Measurements from ENCODE around the gene LHFPL3. TPM values are rescaled to one million over a fixed set of nuclear protein-coding genes. Genes with fewer than 3 reads are reported as not detected.

The LHFPL3 gene
- total RNA-seq, 1 experiment from 2014 or later, result not detected

DNA sequence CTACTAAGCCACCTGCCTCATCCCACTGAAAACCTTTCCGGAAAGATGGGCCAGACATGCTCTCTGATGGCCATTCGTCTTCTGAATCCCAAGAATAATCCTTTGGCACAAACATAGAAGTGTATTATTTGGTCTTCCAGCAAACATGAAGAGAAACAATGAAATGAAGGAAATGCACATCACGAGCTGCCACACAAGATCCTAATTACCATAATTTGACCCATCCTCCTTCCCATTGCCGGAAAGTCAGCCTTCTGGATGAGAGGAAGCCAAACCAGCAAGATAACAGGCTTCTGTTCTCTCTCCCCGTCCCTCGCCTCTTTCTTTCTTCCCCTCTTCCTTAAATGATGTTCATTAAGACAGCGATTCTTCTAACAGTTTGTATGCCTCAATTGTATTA, 466.7 kb downstream of the LHFPL3 start:
- Histone ChIP-seq H3K4me1 (ENCODE audit: insufficient read depth, low read length, poor library complexity, severe bottlenecking) (no peaks in the 10 kb centered on the region), H3K27ac (ENCODE audit: low read depth, low read length, poor library complexity, severe bottlenecking) (no peak overlapping the region), H3K36me3 (ENCODE audit: insufficient read depth, low read length, poor library complexity, severe bottlenecking) (no peaks in the 10 kb centered on the region), H3K4me3 (ENCODE audit: low read depth, low read length, poor library complexity, severe bottlenecking) (no peak overlapping the region), H3K27me3 (replicated peaks; ENCODE audit: insufficient read depth, low read depth, low read length, poor library complexity) (peaks cover 60% of the 10 kb centered on the region), H3K9me3 (ENCODE audit: low read depth, low read length, poor library complexity, severe bottlenecking) (no peaks in the 10 kb centered on the region)
- intact Hi-C loops (cut with micrococcal nuclease; ENCODE audit: unreplicated experiment), result no loop called here
- TF ChIP-seq, protein P1, sequence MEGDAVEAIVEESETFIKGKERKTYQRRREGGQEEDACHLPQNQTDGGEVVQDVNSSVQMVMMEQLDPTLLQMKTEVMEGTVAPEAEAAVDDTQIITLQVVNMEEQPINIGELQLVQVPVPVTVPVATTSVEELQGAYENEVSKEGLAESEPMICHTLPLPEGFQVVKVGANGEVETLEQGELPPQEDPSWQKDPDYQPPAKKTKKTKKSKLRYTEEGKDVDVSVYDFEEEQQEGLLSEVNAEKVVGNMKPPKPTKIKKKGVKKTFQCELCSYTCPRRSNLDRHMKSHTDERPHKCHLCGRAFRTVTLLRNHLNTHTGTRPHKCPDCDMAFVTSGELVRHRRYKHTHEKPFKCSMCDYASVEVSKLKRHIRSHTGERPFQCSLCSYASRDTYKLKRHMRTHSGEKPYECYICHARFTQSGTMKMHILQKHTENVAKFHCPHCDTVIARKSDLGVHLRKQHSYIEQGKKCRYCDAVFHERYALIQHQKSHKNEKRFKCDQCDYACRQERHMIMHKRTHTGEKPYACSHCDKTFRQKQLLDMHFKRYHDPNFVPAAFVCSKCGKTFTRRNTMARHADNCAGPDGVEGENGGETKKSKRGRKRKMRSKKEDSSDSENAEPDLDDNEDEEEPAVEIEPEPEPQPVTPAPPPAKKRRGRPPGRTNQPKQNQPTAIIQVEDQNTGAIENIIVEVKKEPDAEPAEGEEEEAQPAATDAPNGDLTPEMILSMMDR (conservative IDR thresholded peaks at IDR 0.05; ENCODE audit: low read depth, low read length), result no peak
- TF ChIP-seq EZH2 (IDR thresholded peaks at IDR 0.05; ENCODE audit: borderline replicate concordance, low read depth, low read length, poor library complexity, severe bottlenecking), result no peak
- POLR2A ChIA-PET (ENCODE audit: low non-redundant PET), result no interaction called here
- CTCF ChIA-PET, result no interaction called here
- DNase-seq (ENCODE audit: low spot score), result no peak
- no TSS peak for BruUV-seq (replicated peaks)

DNA sequence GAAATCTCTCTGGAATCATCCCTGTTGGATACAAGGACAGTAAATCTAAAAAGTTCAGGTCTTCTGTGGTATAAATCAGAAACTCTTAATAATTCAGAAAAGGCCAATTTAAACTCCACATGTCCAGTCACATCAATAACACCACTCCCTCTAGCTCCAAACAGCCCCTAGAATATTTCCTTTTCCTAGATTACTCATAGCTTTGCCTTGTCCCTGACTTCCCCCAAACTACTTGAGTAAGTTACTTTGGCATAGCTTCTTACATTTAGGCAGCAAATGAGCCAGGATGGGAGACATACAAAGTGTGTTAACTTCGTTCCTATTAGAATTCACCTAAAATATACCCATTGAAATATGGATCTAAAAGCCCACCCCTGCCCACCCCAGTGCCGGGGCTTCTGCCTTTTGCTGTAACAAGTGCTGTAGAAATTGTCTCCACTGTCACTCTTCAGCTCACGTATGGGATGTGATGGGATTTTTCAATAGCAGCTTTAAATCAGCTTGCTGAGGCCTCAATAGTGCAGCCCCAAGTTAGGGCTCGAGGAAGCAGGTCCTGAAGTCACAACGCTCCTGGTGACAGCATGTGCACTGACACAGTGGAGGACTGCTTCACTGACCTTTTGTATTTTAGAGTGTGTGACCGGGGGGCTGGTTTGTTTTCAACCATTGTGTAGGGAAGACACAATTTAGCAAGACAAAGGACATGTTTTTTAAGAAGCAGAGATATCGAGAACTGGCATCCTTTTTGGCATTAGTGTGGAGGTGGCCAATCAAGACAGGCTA, 467.4 kb downstream of the LHFPL3 start:
- intact Hi-C loops (cut with micrococcal nuclease; ENCODE audit: unreplicated experiment), result no loop called here
- Histone ChIP-seq H3K36me3 (ENCODE audit: insufficient read depth, low read length, poor library complexity, severe bottlenecking) (no peaks in the 10 kb centered on the region), H3K9me3 (ENCODE audit: low read depth, low read length, poor library complexity, severe bottlenecking) (no peaks in the 10 kb centered on the region), H3K4me3 (ENCODE audit: low read depth, low read length, poor library complexity, severe bottlenecking) (no peak overlapping the region), H3K4me1 (ENCODE audit: insufficient read depth, low read length, poor library complexity, severe bottlenecking) (no peaks in the 10 kb centered on the region), H3K27ac (ENCODE audit: low read depth, low read length, poor library complexity, severe bottlenecking) (no peak overlapping the region), H3K27me3 (replicated peaks; ENCODE audit: insufficient read depth, low read depth, low read length, poor library complexity) (peaks cover 59% of the 10 kb centered on the region)
- ChIA-PET POLR2A (ENCODE audit: low non-redundant PET) (no interaction called here), CTCF (no interaction called here)
- DNase-seq (ENCODE audit: low spot score), result no peak
- TF ChIP-seq, protein P1 (conservative IDR thresholded peaks at IDR 0.05; ENCODE audit: low read depth, low read length), result no peak
- no peak for TF ChIP-seq EZH2 (IDR thresholded peaks at IDR 0.05; ENCODE audit: borderline replicate concordance, low read depth, low read length, poor library complexity, severe bottlenecking)
- BruUV-seq (replicated peaks), result no TSS peak

DNA sequence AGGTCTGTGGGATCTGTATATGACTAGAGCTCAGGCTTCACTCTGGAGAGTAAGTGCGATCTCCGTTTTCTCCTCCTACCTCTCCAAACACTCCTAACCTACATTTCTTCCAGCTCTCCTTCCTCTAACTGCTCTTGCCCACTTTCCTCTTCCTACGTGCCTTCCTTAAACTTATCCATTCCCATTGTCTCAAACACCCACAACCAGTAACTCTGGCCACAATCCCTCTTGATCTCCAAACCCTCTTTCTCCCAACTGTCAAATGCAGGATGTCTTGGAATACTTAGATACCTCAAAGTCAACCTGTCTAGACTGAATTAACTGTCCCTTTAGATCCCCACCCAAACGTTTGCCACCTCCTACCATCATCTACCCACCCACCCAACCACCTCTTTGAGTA, 471.9 kb downstream of the LHFPL3 start:
- intact Hi-C loops (cut with micrococcal nuclease; ENCODE audit: unreplicated experiment), result no loop called here
- Histone ChIP-seq H3K36me3 (ENCODE audit: insufficient read depth, low read length, poor library complexity, severe bottlenecking) (no peaks in the 10 kb centered on the region), H3K27me3 (replicated peaks; ENCODE audit: insufficient read depth, low read depth, low read length, poor library complexity) (peaks cover 34% of the 10 kb centered on the region), H3K4me1 (ENCODE audit: insufficient read depth, low read length, poor library complexity, severe bottlenecking) (no peaks in the 10 kb centered on the region), H3K27ac (ENCODE audit: low read depth, low read length, poor library complexity, severe bottlenecking) (no peak overlapping the region), H3K4me3 (ENCODE audit: low read depth, low read length, poor library complexity, severe bottlenecking) (no peak overlapping the region), H3K9me3 (ENCODE audit: low read depth, low read length, poor library complexity, severe bottlenecking) (no peaks in the 10 kb centered on the region)
- no peak for DNase-seq (ENCODE audit: low spot score)
- BruUV-seq (replicated peaks), result no TSS peak
- POLR2A ChIA-PET (ENCODE audit: low non-redundant PET), result no interaction called here
- CTCF ChIA-PET, result no interaction called here
- TF ChIP-seq, protein P1 (conservative IDR thresholded peaks at IDR 0.05; ENCODE audit: low read depth, low read length), result no peak

Measured in A673 (cell line).